Endometrium (tissue), 2 donors: Measurements from ENCODE around the gene PAX8.

Experiments
- FAIRE-seq: peaks from 2 replicates; lab custom pipeline; 2012; peaks lifted over from hg19 to GRCh38; lab: Jason Lieb, UNC
- donor health status: control.
- donor health status: control.

PAX8 gene

GRCh38 chr2:113264713-113265403 lies 13.9 kb downstream of the PAX8 start:
- FAIRE-seq = no peak

- FAIRE-seq = no peak
These were observed 15.2 kb downstream of the PAX8 start for GRCh38 chr2:113263546-113263945.

GRCh38 chr2:113260991-113261390 lies 17.7 kb downstream of the PAX8 start:
- no peak for FAIRE-seq

- FAIRE-seq = no peak
These were observed 20.1 kb downstream of the PAX8 start for GRCh38 chr2:113258471-113259147.

GRCh38 chr2:113257516-113258264 lies 21.0 kb downstream of the PAX8 start:
- FAIRE-seq = no peak

- no peak for FAIRE-seq
These were observed 23.3 kb downstream of the PAX8 start for GRCh38 chr2:113255140-113256070.

- no peak for FAIRE-seq
These were observed 25.3 kb downstream of the PAX8 start for GRCh38 chr2:113253453-113253852.

GRCh38 chr2:113252047-113252590 lies 26.6 kb downstream of the PAX8 start:
- no peak for FAIRE-seq

GRCh38 chr2:113251118-113251517 lies 27.6 kb downstream of the PAX8 start:
- no peak for FAIRE-seq

GRCh38 chr2:113248997-113249770 lies 29.5 kb downstream of the PAX8 start:
- peak; percentile 12 for FAIRE-seq

- no peak for FAIRE-seq
These were observed 32.1 kb downstream of the PAX8 start for GRCh38 chr2:113246606-113247005.

- no peak for FAIRE-seq
These were observed 33.4 kb downstream of the PAX8 start for GRCh38 chr2:113245276-113245711.

GRCh38 chr2:113242327-113242726 lies 36.4 kb downstream of the PAX8 start:
- FAIRE-seq = no peak

- no peak for FAIRE-seq
These were observed 37.5 kb downstream of the PAX8 start for GRCh38 chr2:113240915-113241911.

- FAIRE-seq = no peak
These were observed 38.4 kb downstream of the PAX8 start for GRCh38 chr2:113240150-113240914.

GRCh38 chr2:113238871-113239839 lies 39.6 kb downstream of the PAX8 start:
- FAIRE-seq = no peak

GRCh38 chr2:113237604-113238160 lies 41.0 kb downstream of the PAX8 start:
- no peak for FAIRE-seq
